ENCODE results near the gene NDEL1. TPM values are rescaled to one million over a fixed set of nuclear protein-coding genes. Genes with fewer than 3 reads are reported as not detected.
"Not testable (repeated sequence)": the region's sequence is repeated elsewhere in the genome, so short reads cannot be mapped to it uniquely, and the experiment has no call there.

NDEL1 gene, protein sequence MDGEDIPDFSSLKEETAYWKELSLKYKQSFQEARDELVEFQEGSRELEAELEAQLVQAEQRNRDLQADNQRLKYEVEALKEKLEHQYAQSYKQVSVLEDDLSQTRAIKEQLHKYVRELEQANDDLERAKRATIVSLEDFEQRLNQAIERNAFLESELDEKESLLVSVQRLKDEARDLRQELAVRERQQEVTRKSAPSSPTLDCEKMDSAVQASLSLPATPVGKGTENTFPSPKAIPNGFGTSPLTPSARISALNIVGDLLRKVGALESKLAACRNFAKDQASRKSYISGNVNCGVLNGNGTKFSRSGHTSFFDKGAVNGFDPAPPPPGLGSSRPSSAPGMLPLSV
- total RNA-seq, result 60.0 TPM

DNA sequence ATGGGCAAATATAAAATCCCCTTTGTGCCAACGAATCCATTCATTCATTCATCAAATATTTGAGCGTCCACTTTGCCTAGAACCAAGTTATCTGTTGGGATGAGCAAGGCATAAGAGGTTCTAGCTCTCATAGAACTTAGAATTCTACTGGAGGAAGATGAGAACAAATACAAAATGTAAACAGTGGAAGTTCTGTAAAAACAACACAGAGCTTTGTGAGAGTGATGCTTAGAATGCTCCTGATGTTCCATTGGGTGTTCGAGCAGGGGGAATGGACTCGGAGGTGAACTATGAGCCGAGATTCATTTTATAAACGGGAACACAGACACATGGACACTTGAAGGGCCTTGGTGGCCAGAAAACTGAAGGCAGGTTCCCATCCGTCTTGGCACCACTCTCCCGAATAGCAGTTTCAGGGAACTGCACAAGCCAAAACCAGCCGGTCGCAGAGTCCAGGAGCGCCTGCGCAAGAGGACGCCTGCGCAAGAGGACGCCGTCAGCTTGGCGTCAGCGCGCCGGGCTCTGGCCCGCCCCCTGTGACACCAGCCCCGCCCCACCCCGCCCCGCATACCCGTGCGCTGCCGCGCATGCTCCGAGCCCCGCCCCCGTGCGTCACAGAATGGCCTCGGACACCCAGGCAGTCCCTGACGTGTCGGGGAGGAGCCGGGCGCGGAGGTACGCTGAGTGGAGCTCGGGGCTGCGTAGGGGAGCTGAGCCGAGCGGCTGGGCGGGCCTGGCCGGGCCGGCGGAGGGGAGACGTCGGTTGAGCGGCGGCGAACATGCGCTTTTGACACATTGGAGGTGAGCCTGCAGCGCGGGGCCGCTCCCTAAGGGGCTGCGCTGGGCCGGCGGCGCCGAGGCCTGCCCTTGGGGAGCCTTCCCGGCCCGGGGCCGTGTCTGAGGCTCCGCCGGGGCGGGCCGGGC is at the start of gene NDEL1:
NDEL1 (plus strand) TSS at position 640 of the 924 bp plus-strand sequence. CDS start 8,388 bp downstream, outside the sequence.
- peak; percentile 99 for DNase-seq (ENCODE audit: low spot score)

DNA sequence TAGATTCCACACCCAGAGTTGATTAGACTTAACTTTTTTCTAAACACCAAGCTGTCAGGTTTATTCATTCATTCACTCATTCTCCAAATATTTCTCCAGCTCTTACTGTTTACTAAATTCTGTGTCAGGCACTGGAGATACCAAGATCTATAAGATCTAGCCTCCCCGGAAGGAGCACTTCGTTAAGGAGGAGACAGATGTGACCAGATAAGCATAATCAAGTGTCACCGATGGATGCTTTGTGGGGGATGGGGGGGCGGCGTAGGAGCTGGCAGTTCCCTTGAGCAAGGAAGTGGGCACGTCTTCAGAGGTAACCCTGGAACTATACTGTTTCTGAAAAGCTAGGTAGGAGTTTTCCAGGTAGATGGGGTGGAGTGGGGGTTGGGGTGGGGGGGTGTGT is 48.8 kb upstream of the NDEL1 start:
- no peak for DNase-seq (ENCODE audit: low spot score)

DNA sequence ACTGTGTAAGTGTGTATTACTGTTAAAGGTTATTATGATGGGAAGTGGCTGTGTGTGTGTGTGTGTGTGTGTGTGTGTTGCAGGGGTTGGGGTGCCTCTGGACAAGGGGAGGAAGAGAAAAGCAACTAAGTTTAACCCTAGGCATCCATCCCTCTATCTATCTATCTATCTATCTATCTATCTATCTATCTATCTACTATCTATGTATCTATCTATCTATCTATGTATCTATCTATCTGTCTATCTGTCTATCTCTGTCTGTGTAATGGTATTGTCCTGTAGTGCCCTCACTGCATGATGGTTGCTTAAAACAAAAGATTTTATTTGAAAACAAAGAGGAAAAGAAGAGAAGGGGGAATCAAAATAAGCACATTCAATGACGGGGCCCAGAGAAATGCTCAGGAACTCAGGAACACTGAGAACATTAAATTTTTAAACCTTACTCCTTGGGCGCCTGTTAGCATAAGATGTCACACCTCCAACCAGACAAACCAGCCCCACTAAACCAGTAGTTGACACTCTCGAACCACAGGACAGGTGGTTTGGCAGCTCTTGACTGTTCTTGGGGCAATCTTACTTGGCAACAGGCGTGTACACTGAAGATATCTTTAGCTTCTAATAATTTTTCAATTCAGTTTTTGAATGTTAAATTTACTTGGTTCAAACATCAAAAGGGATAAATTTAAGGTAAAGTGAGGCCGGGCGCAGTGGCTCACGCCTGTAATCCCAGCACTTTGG is 47.6 kb upstream of the NDEL1 start:
- no peak for DNase-seq (ENCODE audit: low spot score)

DNA sequence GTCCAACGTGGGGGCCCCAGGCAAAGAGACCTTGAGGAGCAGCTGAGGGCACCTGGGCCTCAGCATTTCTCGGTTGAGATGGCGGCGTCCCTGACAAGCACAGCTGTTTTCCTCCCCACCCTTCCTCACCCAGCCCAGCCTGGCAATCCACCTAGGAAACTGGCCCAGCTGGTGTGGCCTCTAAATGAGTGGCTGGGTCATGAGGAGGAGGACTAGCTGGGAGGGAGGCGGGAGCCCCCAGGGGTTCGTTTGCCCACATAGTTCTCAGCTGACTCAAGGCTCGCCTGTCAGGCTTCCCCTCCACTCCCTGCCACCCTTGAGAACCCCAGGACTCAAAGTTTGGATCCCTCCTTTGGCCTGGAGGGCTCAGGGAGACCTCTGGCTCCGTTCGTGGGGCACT is 44.0 kb upstream of the NDEL1 start:
- DNase-seq (ENCODE audit: low spot score), result no peak

DNA sequence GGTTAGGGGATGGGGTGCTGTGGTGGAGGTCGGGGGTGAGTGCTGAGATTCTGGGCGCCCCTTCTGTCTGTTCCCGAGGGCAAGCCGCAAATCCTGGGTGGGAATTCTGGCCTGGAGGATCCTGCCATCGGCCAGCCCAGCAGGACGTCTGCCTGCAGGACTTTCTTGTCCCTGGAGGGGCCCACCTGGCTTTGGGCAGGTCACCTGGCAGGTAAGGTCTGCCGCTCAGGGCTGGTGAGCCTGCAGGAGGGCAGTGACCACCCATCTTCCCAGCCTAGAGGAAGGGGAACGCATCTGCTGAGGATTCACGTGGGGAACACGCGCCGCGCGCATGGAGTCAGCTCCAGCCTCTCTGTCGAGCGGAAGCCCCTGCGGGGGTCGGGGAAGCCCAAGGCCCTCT is 43.4 kb upstream of the NDEL1 start:
- no peak for DNase-seq (ENCODE audit: low spot score)

DNA sequence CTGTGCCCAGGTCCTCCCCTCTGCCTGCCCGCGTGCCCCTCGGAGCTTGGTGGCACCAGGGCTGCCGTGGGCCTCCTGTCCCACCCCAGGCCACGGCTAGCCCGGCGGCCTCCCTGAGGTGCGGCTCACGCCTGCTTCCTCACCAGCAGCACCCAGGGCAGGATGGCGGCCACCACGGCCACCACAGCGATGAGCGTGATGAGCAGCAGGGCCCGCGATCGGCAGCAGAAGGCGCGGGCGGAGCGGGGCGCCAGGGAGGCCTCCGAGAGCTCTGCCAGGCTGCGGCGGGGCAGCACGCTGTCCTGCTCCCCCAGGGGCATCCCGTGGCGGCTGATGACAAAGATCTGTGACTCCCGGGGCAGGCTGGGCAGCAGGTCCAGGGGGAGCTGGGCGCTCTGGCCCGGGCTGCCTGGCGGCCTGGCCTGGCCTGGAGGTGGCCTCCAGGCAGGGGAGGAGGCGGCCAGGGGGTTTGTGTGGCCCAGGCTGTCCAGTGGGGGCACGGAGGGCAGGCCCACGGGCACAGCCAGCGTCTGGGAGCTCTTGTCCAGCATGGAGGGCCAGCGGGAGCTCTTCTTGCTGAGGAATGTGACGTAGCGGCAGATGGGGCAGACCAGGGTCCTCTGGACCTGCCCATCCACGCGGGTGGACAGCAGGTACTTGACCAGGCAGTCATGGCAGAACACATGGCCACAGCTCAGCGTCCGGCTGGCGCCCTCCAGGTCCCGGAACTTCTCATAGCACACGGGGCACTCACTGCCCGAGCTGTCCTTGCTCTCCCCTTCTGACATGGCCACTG is 42.8 kb upstream of the NDEL1 start:
- DNase-seq (ENCODE audit: low spot score), result no peak

DNA sequence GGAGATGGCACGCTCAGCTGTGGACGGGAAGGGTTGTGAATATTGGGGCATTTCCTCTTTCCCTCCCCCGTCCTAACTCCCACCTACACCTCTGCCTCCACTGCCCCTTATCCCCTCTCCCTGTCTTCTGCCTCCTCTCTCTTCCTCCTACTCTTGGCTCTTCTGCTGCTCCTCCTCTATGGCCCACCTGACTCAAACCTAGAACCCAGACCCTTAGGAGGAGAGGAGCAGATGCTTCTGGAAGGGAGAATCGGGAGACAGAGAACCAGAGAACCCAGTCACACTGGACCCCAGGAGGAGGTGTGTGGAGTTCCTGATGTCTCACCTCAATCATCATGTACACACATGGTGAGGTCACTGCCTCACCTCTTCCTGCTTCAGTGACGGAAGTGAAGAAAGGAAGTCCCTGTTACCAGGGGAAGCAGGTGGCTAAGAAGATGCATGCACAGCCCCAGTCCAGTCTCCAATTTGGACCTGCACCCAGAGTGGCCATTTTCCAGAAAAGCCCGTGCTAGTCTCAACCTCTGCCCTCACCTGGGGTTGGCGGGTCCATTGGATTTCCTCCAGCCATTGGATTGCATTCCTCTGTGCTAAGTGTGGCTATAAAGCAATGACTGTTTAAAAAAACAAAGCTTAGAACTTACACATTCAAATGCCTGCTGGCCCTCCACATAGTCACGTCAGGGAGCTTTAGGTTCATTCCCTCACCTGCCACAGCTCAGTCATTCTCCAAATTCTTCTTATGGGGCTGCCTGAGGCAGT is 42.0 kb upstream of the NDEL1 start:
- no peak for DNase-seq (ENCODE audit: low spot score)

DNA sequence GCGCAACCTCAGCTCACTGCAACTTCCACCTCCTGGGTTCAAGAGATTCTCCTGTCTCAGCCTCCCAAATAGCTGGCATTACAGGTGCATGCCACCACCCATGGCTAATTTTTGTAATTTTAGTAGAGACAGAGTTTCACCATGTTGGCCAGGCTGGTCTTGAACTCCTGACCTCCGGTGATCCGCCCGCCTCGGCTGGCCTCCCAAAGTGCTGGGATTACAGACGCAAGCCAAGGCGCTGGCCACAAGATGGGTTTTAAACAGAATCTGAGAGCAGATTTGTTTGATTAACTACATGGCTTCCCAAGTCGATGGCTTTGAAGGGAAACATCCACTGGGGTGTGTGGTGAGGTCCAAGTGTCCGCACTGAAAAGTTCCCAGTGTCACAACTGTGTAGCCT is 41.2 kb upstream of the NDEL1 start:
- DNase-seq (ENCODE audit: low spot score), result not testable (repeated sequence)

DNA sequence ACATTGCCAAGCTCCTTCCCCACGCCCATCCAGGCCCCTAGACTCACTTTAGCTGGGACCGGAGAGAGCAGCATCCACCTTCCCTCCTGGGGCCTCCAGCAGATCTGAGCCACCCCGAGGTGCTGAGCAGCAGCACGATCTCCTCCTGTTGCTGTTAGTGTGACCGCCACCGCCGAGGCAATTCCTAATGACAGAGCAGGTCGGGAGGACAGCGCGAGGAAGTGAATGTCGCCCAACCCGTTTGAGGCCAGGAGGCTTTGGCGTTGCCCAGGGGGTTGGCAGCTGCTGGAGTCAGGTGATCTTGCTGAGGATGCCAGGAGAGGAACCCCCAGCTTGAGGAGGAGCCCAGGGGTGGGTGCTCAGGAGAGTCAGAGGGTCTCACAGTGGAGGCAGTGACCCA is 38.0 kb upstream of the NDEL1 start, which contains the start of gene RNF222:
RNF222 (minus strand) TSS at position 192 of the 400 bp plus-strand sequence. CDS start 4,366 bp downstream, outside the sequence.
- no peak for DNase-seq (ENCODE audit: low spot score)

DNA sequence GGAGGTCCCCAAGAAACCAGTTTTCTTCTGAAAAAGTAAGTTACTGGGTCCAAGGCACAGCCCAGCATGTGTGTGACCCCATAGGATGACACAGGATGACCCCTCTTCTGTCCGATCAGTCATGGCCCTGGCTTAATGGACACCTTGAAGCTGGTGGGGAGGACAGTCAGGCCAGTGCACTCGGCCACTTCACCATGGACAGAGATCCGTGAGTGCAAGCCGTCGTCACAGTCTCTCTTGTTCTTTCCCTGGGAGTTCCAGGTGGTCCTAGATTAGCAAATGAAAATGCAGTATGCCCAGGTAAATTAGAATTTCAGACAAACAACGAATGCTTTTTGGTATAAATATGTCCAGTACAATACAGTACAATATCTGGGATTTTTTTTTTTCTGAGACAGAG is 36.7 kb upstream of the NDEL1 start:
- DNase-seq (ENCODE audit: low spot score), result no peak

DNA sequence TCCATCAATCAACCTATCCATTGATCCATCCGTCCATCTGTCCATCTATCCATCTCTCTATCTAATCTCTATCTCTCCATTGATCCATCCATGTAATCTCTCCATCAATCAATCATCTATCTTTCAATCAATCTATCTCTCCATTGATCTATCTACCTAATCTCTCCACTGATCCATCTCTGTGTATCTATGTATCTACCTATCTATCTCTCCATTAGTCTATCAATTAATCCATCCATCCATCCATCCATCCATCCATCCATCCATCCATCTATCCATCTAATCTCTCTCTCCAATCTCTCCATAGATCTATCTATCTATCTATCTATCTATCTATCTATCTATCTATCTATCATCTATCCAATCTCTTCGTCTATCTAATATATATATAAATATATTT is 34.6 kb upstream of the NDEL1 start:
- DNase-seq (ENCODE audit: low spot score), result no peak

DNA sequence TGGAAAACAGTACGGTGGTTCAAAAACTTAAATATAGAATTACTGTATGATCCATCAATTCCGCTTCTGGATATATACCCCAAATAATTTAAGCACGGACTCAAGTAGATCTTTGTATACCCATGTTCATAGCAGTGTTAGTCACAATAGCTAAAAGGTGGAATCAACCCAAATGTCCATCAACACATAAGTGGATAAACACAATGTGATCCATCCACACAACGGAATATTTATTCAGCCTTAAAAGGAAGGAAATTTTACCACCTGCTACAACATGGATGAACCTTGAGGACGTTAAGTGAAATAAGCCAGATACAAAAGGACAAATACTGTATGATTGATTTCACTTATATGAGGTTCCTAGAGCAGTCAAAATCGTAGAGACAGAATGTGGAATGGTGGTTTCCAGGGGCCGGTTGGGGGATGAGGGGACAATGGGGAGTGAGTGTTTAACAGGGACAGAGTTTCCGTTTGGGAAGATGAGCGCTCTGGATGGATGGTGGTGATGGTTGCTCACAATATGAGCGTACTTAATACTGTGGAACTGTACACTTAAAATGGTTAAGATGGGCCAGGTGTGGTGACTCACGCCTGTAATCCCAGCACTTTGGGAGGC is 32.7 kb upstream of the NDEL1 start:
- no peak for DNase-seq (ENCODE audit: low spot score)

DNA sequence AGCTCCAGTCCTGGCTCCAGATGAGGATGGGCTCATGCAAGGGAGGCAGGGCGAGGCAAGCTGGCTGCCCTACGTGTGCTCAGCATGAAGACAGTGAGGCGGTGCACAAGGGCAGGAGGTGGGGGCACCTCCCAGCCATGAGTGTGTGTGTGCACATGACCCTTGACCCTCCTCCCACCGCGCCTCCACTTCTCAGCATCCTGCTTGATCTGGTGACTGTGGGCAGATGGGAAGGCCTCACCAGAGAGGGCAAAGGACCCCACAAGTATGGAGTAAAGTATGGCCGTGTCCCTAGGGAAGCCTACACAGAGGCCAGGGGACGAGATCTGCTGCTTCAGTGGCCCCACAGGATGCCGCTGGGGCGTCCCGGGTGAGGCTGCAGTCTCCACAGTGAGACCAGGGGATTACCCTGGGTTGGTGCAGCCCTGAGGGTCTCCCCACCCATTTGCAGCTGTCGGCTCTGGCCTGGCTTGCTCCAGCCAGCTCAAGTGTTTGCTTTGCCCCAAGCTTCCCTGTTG is 30.1 kb upstream of the NDEL1 start:
- DNase-seq (ENCODE audit: low spot score), result no peak

DNA sequence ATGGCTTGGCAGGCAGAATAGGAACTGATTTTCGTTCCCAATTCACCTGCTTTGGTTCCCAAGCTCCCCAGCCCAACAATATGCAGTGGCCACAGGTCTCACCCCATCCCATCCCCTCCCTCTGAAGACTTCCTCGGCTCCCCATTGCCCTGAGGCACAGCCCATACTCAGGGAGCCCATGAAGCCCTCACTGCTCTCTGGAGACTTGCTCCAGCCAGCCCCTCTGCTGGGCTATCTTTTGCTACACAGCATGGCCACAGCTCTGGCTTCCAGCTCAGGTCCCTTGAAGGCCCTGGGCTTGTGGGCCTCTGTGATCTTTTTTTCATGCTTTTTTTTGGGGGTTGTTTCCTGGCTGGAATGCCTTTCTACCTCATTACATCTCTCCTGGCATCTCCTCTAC is 29.5 kb upstream of the NDEL1 start:
- no peak for DNase-seq (ENCODE audit: low spot score)

DNA sequence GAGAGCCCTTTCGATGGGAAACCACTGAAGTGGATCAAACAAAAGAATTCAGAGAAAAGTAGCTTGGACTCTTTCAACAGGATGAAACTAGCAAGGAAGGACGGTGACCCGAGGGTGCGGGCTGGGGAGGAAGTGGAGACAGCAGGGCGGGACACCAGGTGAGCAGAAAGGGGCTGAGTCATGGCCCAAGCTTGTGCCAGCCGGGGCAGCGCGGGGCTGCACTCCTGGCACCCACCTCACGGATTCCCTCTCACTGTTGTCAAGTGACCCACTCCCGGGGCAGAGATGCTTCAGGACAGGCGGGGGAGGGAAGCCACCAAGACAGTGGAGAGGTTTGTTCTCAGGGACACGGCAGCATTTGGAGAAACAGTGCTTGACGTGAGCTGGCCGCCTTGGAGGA is 27.3 kb upstream of the NDEL1 start:
- peak; percentile 62 for DNase-seq (ENCODE audit: low spot score)

DNA sequence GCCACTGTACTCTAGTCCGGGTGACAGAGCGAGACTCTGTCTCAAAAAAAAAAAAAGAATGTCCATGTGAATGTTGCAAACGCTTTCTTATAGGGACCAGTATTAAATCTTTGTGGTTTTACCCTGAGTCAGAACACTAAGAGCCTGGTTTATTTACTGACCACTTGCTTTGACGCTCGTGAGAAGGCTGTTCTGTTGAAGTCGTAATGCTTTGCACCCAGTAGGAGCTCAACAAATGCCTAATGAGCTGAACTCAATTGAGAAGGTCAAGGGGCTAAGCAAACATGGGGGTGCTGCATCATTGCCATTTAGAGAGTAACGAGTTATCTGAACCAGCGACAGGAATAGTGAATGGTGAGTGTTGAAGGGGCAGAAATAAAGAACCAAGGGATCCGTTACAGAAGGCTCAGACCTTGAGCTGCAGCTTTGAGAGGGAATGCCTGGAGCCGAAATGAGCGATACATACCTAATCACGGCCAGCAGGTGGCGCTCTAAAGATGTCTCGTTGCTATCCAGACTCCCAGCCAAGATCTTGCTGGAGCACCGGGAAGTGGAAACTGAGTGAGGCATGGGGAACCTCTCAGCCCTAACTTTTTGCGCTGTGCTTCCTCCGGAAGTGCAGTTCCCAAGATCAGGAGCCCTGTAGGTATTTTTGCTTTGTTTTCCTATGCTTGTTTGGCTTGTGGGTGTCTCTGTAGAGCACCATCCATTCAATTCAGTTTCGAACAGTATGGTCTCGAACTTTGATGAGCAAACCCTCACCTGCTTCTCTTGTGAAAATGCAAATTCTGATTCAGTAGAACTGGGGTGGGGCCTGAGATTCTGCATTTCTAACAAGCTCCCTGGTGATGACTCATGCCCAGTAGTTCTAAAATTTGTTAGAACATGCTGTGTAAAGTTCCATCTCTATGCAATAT is 25.5 kb upstream of the NDEL1 start:
- peak; percentile 90 for DNase-seq (ENCODE audit: low spot score)

DNA sequence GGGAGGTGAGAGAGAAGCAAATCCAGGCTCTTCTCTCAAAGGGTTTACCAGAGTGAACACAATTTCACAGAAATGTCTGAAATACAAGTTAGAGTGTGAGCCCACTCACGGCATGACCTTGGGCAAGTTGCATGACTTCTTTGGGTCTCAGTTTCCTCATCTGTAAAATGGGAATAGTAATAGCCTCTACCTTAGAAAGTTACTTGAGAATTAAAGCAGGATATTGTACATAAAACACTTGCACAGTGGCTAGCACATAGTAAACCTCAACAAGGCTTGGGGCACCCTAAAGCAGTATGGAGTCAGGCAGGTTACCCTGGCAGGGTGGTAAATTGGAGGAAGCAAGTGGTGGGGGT is 24.8 kb upstream of the NDEL1 start:
- DNase-seq (ENCODE audit: low spot score), result no peak

DNA sequence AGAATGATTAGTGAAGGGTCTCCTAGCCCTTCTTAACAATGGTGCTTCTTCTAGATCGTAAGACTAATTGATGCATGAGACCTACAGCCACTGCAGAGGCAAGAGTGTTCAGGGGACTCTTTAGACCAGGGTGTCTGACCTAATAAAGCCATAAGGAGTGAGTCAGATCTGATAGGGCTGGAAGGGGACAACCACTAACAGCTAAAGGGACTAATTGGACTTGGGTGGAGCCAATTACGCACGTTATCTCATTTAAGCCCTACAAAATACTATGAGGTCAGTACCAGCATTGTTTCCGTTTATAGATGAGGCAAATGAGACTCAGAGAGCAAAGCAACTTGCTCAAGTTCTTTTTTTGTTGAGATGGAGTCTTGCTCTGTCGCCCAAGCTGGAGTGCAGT is 23.6 kb upstream of the NDEL1 start:
- no peak for DNase-seq (ENCODE audit: low spot score)

DNA sequence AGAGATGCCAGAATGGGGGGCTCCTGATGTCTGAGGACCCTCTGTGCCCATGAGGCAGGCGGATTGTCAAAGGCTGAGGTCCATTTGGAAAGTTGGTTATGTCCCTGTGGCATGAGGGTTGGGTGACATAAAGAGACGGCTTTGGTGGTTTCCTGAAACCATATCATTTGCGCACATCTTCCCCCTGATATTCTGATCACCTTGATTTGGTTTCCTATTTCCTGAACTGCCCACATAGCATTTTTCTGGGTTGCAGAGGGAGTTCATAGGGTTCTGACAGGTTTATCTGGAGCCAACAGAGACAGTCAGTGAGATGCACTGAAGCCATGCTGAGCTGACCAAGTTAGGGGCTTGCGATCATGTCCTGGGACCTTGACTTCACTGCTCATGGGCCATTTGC is 22.4 kb upstream of the NDEL1 start:
- no peak for DNase-seq (ENCODE audit: low spot score)
